PC-9 (cell line): ENCODE measurements around the gene MTA3. TPM values are rescaled to one million over a fixed set of nuclear protein-coding genes. Genes with fewer than 3 reads are reported as not detected.

Source experiments
- BruUV-seq: library from RNA; stranded (reverse); fragments of 400-500 nt; replicated peaks from 2 replicates; lab custom pipeline; 2021; lab: Mats Ljungman, UMichigan
- CTCF ChIA-PET: fragments of 300-600 bp; sonication (Branson Sonifier 250); formaldehyde crosslinking; loops from one replicate; lab custom pipeline; 2022; ENCODE audit warnings: antibody characterized with exemption; lab: Charles Lee
- POLR2A ChIA-PET: fragments of 300-600 bp; sonication (Branson Sonifier 250); formaldehyde crosslinking; loops from one replicate; lab custom pipeline; 2022; ENCODE audit warnings: antibody characterized with exemption; ENCODE audit not compliant: unreplicated experiment; lab: Charles Lee
- DNase-seq, 2 experiments: peaks; one replicate each; pipeline versions ENCODE4 v3.0.0 to v3.0.0-alpha.2; 2015 to 2022; ENCODE audit warnings: mixed read lengths in 1 of 2
- H2AFZ ChIP-seq: fragments of 200-600 bp; sonication (generic); 2 replicates; pipeline ENCODE4 v1.8.1; 2017; ENCODE audit warnings: antibody characterized with exemption
- H3F3A ChIP-seq: fragments of 200-600 bp; sonication (generic); 2 replicates; pipeline ENCODE4 v1.8.1; 2017; ENCODE audit warnings: antibody characterized with exemption, mild to moderate bottlenecking, low read depth; ENCODE audit not compliant: insufficient read depth
- H3K27ac ChIP-seq: fragments of 200-600 bp; sonication (generic); 2 replicates; pipeline ENCODE4 v1.6.1; 2016; ENCODE audit warnings: mixed run types
- H3K27me3 ChIP-seq: fragments of 200-600 bp; sonication (generic); 2 replicates; pipeline ENCODE4 v1.6.1; 2016; ENCODE audit warnings: low read depth, mixed run types; ENCODE audit not compliant: insufficient read depth
- H3K36me3 ChIP-seq: fragments of 200-600 bp; sonication (generic); 2 replicates; pipeline ENCODE4 v1.6.1; 2016; ENCODE audit warnings: low read depth, mixed run types
- H3K4me1 ChIP-seq: fragments of 200-600 bp; sonication (generic); replicated peaks from 2 replicates; pipeline ENCODE4 v1.6.1; 2016; ENCODE audit warnings: mixed run types; ENCODE audit not compliant: insufficient read depth
- H3K4me2 ChIP-seq: fragments of 200-600 bp; sonication (generic); 2 replicates; pipeline ENCODE4 v1.6.1; 2017; ENCODE audit warnings: mixed run types
- H3K4me3 ChIP-seq: fragments of 200-600 bp; sonication (generic); 2 replicates; pipeline ENCODE4 v1.6.1; 2016; ENCODE audit warnings: mixed run types
- H3K79me2 ChIP-seq: fragments of 200-600 bp; sonication (generic); 2 replicates; pipeline ENCODE4 v1.6.1; 2017; ENCODE audit warnings: low read depth, mixed run types
- H3K9me2 ChIP-seq: fragments of 200-600 bp; sonication (generic); 2 replicates; pipeline ENCODE4 v1.8.1; 2017; ENCODE audit warnings: mild to moderate bottlenecking; ENCODE audit not compliant: insufficient read depth
- H3K9me3 ChIP-seq: fragments of 200-600 bp; sonication (generic); 2 replicates; pipeline ENCODE4 v1.8.1; 2016; ENCODE audit warnings: low read depth; ENCODE audit not compliant: insufficient read depth
- H4K20me1 ChIP-seq: fragments of 200-600 bp; sonication (generic); 2 replicates; pipeline ENCODE4 v1.8.1; 2017; ENCODE audit not compliant: insufficient read depth
- EZH2 ChIP-seq: fragments of 200-600 bp; sonication (generic); IDR thresholded peaks from 2 replicates; pipeline ENCODE4 v1.8.0; 2017; ENCODE audit warnings: antibody characterized with exemption, low read depth
- intact Hi-C: fragments of 100-400 bp; cut with micrococcal nuclease; formaldehyde crosslinking; loops from one replicate; pipeline ENCODE4 v1.10.0; 2022; ENCODE audit not compliant: unreplicated experiment
- total RNA-seq: library from RNA; stranded (reverse); gene quantifications from 2 replicates; pipeline ENCODE4 v1.2.3, GENCODE V29; 2021
- TF ChIP-seq, protein P1 (sequence below): fragments of 200-600 bp; sonication (generic); conservative IDR thresholded peaks from 2 replicates; pipeline ENCODE4 v1.6.1; 2017; ENCODE audit warnings: mixed run types, antibody characterized with exemption, mild to moderate bottlenecking, moderate library complexity

The MTA3 gene
- total RNA-seq, 1 experiment from 2014 or later = 89.8 TPM

- H3K36me3 ChIP-seq = no peaks in the 10 kb centered on the region
- H3K9me2 ChIP-seq = no peaks in the 10 kb centered on the region
- intact Hi-C loops = no loop called here
- no TSS peak for BruUV-seq
- CTCF ChIA-PET = interaction anchor here (0.6 kb wide), 1 partner anchor 110 kb away, joined by 6 read pairs; no protein-coding TSS in a partner anchor
- H3K4me3 ChIP-seq = no peak overlapping the region
- POLR2A ChIA-PET = interaction anchor here (0.6 kb wide), 1 partner anchor 598 kb away, joined by 4 read pairs; no protein-coding TSS in a partner anchor
- H2AFZ ChIP-seq = no peak overlapping the region
- no peak overlapping the region for H3K4me2 ChIP-seq
- DNase-seq = no peak
- TF ChIP-seq, protein P1, sequence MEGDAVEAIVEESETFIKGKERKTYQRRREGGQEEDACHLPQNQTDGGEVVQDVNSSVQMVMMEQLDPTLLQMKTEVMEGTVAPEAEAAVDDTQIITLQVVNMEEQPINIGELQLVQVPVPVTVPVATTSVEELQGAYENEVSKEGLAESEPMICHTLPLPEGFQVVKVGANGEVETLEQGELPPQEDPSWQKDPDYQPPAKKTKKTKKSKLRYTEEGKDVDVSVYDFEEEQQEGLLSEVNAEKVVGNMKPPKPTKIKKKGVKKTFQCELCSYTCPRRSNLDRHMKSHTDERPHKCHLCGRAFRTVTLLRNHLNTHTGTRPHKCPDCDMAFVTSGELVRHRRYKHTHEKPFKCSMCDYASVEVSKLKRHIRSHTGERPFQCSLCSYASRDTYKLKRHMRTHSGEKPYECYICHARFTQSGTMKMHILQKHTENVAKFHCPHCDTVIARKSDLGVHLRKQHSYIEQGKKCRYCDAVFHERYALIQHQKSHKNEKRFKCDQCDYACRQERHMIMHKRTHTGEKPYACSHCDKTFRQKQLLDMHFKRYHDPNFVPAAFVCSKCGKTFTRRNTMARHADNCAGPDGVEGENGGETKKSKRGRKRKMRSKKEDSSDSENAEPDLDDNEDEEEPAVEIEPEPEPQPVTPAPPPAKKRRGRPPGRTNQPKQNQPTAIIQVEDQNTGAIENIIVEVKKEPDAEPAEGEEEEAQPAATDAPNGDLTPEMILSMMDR = no peak
- no peak for TF ChIP-seq EZH2
- no peaks in the 10 kb centered on the region for H3K9me3 ChIP-seq
- no peaks in the 10 kb centered on the region for H4K20me1 ChIP-seq
- H3F3A ChIP-seq = no peaks in the 10 kb centered on the region; the same call in 1 of the 2 replicates
- no peaks in the 10 kb centered on the region for H3K4me1 ChIP-seq
- no peaks in the 10 kb centered on the region for H3K79me2 ChIP-seq
- no peak overlapping the region for H3K27ac ChIP-seq
- no peaks in the 10 kb centered on the region for H3K27me3 ChIP-seq
These were observed 186.9 kb downstream of the MTA3 start for GRCh38 chr2:42755191-42755880.

DNA sequence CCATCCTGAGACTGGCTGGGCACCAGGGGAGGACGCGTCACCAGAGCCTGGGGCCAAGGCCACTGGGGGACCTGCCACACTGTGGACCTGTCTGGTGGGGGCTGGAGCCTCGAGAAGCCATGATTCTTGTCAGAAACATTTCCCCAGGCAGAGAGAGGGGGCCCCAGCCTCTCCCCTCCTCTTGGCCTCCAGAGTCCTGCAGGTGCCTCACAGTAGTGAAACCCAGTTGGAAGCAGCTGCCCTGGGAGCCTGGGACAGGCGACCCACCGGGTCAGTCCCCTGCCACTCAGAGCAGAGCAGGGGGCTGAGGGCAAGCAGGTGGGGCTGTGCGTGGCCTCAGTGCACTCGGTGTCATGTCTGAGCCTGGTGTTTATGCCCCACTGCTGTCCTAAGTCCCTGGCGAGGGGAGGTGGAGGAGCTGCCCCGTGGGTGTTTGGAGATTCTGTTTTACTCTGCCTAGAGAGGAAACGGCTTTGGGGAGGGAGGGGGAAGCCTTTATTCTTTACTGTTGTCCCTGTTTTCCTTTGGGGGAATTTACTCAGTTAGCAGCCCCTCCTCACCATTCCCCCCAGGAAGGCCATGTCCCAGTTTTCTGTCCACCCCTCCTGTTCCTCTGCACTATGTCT lies 187.8 kb downstream of the MTA3 start:
- H3K9me2 ChIP-seq = no peaks in the 10 kb centered on the region
- H2AFZ ChIP-seq = no peak overlapping the region
- H3K36me3 ChIP-seq = no peaks in the 10 kb centered on the region
- POLR2A ChIA-PET = no interaction called here
- H4K20me1 ChIP-seq = no peaks in the 10 kb centered on the region
- no peaks in the 10 kb centered on the region for H3K79me2 ChIP-seq
- H3K27me3 ChIP-seq = no peaks in the 10 kb centered on the region
- no peaks in the 10 kb centered on the region for H3K9me3 ChIP-seq
- no peaks in the 10 kb centered on the region; the same call in 1 of the 2 replicates for H3F3A ChIP-seq
- no peak overlapping the region for H3K4me3 ChIP-seq
- TF ChIP-seq EZH2 = no peak
- TF ChIP-seq, protein P1 = no peak
- CTCF ChIA-PET = no interaction called here
- no peak for DNase-seq
- H3K4me2 ChIP-seq = no peak overlapping the region
- intact Hi-C loops = no loop called here
- H3K4me1 ChIP-seq = no peaks in the 10 kb centered on the region
- no peak overlapping the region for H3K27ac ChIP-seq
- BruUV-seq = no TSS peak

DNA sequence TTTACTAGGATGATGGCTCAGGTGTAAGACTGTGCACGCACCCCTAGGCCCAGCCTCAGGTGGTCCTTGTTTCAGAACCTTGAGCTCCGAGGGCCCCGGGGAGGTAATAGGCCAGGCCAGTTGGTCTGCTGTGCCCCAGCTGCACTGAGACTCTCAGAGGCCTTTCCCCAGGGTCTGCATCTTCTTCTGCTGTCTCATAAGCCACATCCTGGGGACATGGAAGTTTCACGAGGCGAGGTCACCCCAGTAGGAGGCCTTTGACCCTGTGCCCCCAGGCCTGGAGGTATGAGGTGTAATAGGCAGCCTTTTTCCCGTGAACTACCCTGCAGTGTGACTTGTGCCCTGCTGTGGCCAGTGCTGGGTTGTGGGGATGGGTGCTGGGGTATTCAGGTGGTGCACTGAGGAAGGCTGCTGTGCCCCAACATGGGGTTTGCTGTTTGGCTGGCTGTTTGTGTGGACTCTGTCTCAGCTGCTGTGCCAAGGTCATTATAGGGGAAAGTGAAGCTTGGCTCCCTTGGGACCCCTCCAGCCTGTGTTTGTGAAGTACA lies 188.6 kb downstream of the MTA3 start:
- H3K79me2 ChIP-seq = no peaks in the 10 kb centered on the region
- intact Hi-C loops = no loop called here
- CTCF ChIA-PET = no interaction called here
- no peak for DNase-seq
- H3K27ac ChIP-seq = no peak overlapping the region
- H3F3A ChIP-seq = no peaks in the 10 kb centered on the region
- H4K20me1 ChIP-seq = no peaks in the 10 kb centered on the region
- BruUV-seq = no TSS peak
- TF ChIP-seq EZH2 = no peak
- TF ChIP-seq, protein P1 = no peak
- H3K4me2 ChIP-seq = no peak overlapping the region
- POLR2A ChIA-PET = no interaction called here
- no peaks in the 10 kb centered on the region for H3K27me3 ChIP-seq
- H2AFZ ChIP-seq = no peak overlapping the region
- no peaks in the 10 kb centered on the region for H3K36me3 ChIP-seq
- H3K4me1 ChIP-seq = no peaks in the 10 kb centered on the region
- no peaks in the 10 kb centered on the region for H3K9me2 ChIP-seq
- no peaks in the 10 kb centered on the region for H3K9me3 ChIP-seq
- H3K4me3 ChIP-seq = no peak overlapping the region
